NB4 (cell line): ENCODE measurements around the gene PGAM2.

Source experiments
- DNase-seq: peaks from one replicate; pipeline ENCODE4 v3.0.0; 2010; ENCODE audit warnings: low read depth
- H3K4me3 ChIP-seq: one replicate; pipeline ENCODE4 v1.5.1; 2011; ENCODE audit warnings: mild to moderate bottlenecking, low read depth, low read length, moderate library complexity
- MYC ChIP-seq: IDR thresholded peaks from 2 replicates; pipeline ENCODE4 v1.6.1; 2011; ENCODE audit warnings: low read depth, low read length
- POLR2A ChIP-seq: IDR thresholded peaks from 2 replicates; pipeline ENCODE4 v1.6.1; 2011; ENCODE audit warnings: mild to moderate bottlenecking; ENCODE audit not compliant: insufficient read length; ENCODE audit errors: extremely low read depth
- TF ChIP-seq, protein P1 (sequence below): IDR thresholded peaks from one replicate; pipeline ENCODE4 v1.5.1; 2012; ENCODE audit warnings: low read depth, low read length
- TF ChIP-seq, protein P2 (sequence below): IDR thresholded peaks from 2 replicates; pipeline ENCODE4 v1.6.1; 2011; ENCODE audit warnings: low read depth, low read length

The PGAM2 gene

DNA sequence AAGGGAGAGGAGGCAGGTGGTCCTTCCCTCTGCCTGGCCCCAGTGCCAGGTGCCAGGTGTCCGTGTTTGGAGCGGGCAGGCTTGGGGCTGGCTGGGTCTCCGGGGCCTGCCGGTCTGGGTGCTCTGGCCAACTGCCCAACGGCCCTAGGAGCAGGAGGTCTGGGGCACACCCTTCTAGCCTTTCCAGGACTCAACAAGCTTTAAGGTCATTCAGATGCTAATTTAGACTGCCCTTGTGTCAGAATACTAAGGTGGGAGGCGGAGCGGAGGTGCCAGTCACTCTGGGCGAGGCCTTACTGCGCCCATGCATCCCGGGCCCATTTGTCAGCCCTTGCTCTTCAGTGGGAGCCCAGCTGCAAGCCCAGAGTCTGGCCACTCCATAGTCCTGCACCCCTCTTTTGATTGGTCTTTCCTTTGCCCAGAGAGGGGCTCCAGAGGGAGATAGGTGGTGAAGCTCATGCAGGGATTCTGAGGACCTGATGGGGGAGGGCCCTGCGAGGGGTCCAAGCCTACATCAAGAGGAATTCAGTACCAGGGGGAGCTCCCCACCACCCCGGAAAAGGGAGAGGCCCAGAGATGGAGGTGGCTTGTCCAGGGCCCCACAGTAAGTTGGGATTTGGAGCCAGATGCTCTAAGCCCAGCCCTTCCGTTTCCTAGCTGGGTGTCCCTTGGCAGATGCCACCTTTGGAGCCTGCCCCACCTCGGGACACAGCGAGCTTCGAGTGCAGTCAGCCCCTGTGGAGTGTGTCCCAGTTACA, 1.3 kb downstream of the PGAM2 start:
- DNase-seq = no peak

DNA sequence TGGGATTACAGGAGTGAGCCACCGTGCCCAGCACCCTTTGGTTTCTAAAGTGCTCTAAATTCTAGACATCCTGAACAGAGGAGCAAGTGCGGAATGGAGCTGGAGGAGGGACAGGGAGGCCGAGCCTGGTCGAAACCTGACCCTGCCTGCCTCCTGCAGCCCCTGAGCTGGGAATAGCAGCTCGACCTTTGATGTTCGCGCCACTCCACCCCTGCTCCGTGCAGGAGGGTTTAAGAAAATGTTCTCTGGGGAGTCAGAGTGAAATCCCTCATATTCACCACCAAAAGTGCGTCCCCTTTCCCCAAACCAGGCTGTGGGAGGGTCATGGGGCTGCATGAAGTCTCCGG, 1.8 kb downstream of the PGAM2 start:
- TF ChIP-seq, protein P1, sequence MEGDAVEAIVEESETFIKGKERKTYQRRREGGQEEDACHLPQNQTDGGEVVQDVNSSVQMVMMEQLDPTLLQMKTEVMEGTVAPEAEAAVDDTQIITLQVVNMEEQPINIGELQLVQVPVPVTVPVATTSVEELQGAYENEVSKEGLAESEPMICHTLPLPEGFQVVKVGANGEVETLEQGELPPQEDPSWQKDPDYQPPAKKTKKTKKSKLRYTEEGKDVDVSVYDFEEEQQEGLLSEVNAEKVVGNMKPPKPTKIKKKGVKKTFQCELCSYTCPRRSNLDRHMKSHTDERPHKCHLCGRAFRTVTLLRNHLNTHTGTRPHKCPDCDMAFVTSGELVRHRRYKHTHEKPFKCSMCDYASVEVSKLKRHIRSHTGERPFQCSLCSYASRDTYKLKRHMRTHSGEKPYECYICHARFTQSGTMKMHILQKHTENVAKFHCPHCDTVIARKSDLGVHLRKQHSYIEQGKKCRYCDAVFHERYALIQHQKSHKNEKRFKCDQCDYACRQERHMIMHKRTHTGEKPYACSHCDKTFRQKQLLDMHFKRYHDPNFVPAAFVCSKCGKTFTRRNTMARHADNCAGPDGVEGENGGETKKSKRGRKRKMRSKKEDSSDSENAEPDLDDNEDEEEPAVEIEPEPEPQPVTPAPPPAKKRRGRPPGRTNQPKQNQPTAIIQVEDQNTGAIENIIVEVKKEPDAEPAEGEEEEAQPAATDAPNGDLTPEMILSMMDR = no peak
- TF ChIP-seq, protein P2, sequence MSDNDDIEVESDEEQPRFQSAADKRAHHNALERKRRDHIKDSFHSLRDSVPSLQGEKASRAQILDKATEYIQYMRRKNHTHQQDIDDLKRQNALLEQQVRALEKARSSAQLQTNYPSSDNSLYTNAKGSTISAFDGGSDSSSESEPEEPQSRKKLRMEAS = no peak
- TF ChIP-seq POLR2A = no peak
- no peak for TF ChIP-seq MYC
- H3K4me3 ChIP-seq = no peak overlapping the region
- no peak for DNase-seq

More for the DNA sequence above, 1.3 kb downstream of the PGAM2 start:
- TF ChIP-seq, protein P2 = no peak
- TF ChIP-seq POLR2A (no peak), MYC (no peak)
- TF ChIP-seq, protein P1 = no peak
- H3K4me3 ChIP-seq = no peak overlapping the region

DNA sequence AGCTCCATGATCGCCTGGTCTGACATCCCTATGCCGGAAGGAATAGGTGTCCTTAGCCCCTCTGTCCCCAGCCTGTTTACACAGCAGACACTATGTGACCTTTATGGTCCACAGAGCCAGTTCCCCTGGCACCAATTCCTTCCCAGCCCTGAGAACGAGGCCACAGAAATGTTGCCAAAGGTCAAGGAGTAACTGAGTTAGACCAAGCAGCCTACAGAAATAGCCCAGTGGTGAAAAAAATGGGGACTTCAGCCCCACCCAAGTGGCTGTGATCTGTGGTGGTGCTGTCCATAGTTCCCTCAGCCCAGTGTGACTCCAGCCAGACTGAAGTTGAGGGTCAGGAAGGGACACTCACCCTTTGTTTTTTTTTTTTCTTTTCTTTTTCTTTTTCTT, 2.5 kb downstream of the PGAM2 start:
- TF ChIP-seq, protein P2 = no peak
- TF ChIP-seq, protein P1 = no peak
- no peak overlapping the region for H3K4me3 ChIP-seq
- DNase-seq = no peak

DNA sequence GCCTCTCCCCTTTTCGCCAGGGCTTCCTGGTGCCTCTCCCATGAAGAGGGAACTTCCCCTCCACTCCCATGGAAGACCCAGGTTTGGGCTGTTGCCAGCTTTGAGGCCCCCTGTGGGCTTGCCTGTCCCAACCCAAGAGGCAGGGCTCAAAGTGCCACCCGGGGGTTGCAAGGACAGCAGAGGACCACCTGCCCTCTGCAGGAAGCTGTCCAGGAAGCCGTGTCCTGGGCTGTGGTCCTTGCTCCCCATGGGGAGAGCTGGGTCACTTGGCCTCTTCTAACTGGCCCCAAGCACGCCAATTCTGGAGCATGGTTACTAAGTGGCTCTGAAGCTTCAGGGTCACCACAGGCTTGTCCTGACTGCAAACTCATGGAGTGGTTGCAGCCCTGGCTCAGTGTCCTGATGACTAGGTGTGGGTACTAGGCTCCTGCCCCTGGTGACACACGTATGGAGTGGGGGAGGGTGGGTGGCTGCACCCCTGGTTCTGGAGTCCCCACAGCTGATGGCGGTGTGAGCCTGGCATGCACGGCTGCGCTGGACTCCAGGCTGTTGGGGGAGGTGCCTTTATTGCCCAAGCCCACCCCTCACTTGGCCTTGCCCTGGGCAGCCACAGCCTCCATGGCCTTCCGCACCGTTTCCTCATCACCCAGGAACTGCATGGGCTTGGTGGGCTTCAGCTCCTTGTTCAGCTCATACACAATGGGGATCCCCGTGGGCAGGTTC, 3.0 kb downstream of the PGAM2 start:
- TF ChIP-seq MYC (no peak), POLR2A (no peak)
- TF ChIP-seq, protein P2 = no peak
- TF ChIP-seq, protein P1 = no peak
- no peak overlapping the region for H3K4me3 ChIP-seq
- DNase-seq = no peak

DNA sequence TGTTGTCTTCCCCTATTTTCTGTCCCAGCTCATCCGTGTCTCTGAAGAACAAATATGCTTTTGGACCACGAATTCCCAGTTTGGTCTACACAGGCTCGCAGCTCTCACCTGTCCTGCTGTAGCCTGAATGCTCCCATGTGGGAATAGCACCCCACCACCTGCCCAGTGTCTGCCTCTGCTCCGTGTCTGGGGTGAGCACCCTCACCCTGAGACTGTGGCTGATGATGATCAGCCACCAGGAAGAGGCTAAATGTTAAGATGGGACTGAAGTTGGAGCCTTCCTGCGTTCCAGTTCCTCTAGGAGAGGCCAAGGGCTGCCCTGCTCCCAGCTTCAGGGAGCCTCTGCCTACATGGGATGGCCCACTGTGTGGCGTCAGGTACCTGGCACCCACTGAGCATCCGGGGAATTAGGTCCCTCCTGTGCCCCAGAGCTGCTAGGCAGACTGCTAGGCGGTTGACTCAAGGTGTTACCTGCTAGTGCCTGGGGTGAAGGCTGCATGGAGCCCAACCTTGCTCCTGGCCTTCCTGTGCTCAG, 3.7 kb downstream of the PGAM2 start:
- no peak overlapping the region for H3K4me3 ChIP-seq
- no peak for DNase-seq
- TF ChIP-seq, protein P2 = no peak

DNA sequence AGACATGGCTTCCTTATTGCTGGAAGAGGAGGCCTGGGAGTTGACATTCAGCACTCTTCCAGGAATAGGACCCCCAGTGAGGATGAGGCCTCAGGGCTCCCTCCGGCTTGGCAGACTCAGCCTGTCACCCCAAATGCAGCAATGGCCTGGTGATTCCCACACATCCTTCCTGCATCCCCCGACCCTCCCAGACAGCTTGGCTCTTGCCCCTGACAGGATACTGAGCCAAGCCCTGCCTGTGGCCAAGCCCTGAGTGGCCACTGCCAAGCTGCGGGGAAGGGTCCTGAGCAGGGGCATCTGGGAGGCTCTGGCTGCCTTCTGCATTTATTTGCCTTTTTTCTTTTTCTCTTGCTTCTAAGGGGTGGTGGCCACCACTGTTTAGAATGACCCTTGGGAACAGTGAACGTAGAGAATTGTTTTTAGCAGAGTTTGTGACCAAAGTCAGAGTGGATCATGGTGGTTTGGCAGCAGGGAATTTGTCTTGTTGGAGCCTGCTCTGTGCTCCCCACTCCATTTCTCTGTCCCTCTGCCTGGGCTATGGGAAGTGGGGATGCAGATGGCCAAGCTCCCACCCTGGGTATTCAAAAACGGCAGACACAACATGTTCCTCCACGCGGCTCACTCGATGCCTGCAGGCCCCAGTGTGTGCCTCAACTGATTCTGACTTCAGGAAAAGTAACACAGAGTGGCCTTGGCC, 4.3 kb downstream of the PGAM2 start:
- TF ChIP-seq, protein P2 = no peak
- TF ChIP-seq MYC = no peak
- TF ChIP-seq, protein P1 = no peak
- TF ChIP-seq POLR2A = no peak
- no peak overlapping the region for H3K4me3 ChIP-seq
- no peak for DNase-seq
